DMS53 treated with DMSO at 0.1 percent for 48 hours (cell line): ENCODE measurements around the gene ARID5B.
A peak's percentile ranks its signal among the peaks of the same experiment; 100 is the strongest.

Experiments used
- DNase-seq: peaks from one replicate; lab custom pipeline; 2025; ENCODE audit not compliant: unreplicated experiment; lab: John Stamatoyannopoulos, UW

The ARID5B gene

DNA sequence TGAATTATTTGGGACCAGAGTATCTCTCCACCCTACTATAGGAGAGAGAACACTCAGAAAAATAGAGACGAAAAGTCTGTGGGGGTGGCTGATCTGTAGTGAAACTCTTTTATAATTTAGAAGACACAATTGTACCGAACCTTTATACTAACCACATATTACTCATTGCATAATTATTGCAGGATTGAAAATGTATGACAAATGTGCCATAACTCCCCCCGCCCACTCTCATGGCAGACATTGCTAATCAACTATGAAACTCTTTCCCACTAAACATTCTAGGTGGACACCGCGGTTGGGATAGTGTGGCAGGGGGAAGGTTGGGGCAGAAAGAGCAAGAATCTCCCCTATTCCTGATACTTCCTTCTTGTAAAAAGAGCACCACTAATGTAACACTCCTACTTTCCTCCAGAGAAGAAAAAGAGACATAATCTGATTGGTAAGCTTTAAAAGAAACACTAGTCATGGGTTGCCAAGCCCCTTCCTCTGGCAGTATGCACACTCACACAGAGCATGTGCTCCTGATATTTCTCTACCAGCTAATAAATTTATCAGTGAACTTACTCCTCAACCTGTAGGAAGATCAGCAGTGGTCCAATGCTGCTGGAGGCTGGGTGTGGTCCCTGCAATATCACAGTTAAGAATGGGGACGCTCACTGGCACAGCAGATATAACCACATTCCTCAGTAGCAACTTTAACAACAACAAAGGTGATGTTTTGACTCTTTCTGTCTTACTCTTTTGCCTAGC is 18.7 kb upstream of the ARID5B start:
- no peak for DNase-seq

- no peak for DNase-seq
Measured at GRCh38 chr10:61883371-61884025, 18.0 kb upstream of the ARID5B start.

DNA sequence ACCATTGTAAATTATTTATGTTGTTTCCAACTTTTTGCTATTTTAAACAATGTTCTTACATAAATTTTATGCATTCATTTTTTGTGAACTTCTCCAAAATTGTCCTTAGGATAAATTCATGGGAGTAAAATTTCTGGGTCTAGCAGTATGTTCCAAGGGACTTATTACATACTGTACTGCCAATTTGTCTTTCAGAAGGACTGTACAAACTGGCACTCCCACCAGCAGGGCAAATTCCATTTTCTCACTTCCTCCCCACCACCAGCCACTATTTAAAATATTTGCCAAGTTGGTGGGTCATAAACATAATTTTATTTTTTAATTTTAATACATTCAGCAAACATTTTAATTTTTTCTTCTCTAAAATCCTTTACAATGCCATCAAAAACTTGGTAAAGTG is 13.7 kb upstream of the ARID5B start:
- no peak for DNase-seq

GRCh38 chr10:61888744-61889143 is 12.8 kb upstream of the ARID5B start:
- DNase-seq: no peak

DNA sequence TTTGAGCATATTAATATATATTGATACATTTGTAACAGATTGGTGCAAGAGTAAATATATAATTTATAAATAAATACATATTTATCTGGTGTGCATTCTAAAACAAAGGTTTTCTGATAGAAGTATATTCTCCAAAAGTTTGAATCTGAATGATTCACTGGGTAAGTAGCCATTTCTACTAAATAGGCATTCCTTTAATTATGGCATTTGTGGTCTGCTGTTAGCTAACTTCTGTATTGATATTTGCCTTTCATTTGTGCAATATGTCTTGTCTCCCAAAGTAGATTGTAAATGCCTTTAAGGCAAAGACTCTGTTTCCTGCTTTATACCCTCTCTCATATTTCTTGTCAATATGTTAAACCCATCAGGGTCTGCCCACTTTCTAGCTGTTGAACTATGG is 11.1 kb upstream of the ARID5B start:
- no peak for DNase-seq

DNA sequence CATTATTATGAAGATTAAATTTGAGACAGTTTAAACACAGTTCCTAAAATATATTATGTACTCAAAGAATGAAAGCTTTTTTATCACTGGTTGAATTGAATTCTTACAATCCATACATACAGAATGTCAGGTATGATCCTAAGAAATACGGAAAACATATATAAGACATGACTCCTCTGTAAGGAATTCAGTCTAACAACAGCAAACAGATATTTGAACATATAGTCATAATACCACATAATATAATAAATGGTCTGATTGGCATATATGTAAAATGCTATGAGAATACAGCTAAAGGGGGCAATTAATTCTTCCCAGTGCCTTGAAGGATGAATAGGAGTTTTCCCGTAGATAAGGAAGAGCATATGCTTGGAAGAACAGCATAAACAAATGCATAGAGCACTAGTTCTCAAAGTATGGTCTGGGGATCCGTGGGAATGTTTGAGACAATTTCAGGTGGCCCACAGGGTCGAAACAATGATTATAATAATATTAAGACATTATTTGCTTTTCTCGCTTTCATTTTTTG is 10.6 kb upstream of the ARID5B start:
- DNase-seq: no peak

GRCh38 chr10:61891906-61892585 is 9.5 kb upstream of the ARID5B start:
- no peak for DNase-seq

DNA sequence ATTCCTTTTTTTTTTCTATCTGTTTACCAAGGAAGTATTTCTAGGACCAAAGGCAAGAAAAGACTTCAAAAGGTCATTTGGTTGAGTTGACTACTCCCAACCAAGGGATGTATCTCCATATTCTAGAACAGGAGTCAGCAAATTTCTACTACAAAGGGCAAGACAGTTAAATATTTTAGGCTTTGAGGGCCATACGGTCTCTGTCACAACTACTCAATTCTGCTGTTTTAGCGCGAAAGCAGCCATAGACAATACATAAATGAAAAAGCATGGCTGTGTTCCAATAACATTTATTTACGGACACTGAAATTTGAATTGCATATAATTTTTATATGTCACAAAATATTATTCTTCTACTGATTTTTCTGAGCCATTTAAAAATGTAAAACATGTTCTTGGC is 8.5 kb upstream of the ARID5B start:
- DNase-seq: no peak

DNA sequence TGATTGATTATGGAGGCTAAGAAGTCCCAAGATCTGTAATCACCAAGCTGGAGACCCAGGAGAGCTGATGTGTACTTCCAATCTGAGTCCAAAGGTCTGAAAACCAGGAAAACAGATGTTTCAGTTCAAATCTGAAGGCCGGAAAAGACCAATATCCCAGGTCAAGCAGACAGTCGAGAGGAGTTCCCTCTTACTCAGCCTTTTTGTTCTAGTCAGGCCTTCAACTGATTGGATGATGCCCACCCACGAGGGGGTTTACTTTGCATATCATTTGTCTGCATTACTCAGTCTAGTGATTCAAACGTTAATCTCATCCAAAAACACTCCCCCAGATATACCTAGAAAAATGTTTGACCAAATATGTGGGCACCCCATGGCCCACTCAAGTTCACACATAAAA is 7.4 kb upstream of the ARID5B start:
- DNase-seq: no peak

DNA sequence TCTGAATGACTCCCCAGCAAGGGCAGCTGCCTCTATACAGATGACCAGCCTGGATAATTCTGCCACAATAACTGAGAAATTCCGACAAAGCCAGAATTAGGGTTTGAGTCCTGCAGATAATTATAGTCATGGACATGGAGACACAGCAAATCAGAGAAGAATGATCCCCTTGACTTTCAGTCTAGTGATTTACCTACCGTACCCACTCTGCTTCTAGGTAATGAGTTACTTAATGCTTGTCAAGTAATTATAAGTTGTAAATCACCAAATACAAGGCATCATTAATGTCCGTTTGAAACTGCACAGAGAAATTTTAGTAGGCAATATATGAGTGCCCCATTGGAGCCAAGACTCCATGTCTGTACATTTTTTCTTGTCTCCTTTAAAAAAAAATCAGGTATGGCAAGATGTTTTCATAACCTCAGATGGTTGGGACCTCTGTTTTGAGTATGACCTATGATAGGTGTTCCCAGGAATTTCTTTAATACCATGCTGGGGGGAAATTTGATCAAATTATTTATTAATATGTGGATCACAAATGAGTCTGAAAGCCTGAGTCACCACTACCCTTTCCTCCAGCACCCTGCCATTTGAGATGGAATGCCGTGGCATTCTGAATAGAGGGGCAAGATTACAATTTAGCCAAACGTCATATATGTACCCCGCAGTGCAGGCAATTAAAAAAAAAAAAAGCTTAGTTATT is 5.5 kb upstream of the ARID5B start:
- DNase-seq: no peak

- DNase-seq: peak; percentile 72
Measured at GRCh38 chr10:61896854-61897661, 4.4 kb upstream of the ARID5B start.

DNA sequence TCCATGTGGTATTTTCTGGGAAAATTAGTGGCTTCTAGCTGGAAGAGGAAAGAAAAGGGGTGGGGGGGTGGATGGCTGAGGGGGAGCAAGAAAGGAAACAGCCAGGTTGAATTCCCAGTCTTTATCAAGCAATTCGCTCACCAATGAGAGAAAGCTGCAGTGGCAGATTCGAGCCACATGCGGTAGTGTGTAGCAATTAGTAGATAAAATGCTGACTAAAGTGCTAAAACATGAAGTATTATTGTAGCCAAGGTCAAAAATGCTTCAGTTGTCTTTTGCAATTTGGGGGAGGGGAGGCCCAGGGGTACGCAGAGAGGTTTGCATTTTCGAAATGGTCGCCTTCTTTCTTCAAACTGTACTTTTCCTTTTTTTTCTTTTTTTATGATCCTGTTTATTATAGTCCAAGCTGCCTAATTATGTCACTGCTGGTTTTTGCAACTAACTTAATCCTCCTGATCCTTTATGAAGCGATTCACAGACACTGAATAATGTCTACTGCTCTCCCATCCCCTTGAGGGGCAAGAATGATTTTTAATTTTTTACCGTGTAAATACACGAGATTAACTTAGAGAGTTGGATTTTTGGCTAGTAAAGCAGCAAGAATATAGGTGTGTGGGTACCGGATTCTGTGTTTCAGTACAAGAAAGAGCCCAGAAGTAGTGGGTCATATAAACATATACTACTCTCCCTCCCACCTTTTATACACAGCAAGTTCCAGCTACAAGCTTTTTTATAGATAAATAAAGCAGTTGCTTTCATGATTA is 3.6 kb upstream of the ARID5B start:
- DNase-seq: peak; percentile 25

GRCh38 chr10:61898435-61898778 is 3.1 kb upstream of the ARID5B start:
- DNase-seq: no peak

DNA sequence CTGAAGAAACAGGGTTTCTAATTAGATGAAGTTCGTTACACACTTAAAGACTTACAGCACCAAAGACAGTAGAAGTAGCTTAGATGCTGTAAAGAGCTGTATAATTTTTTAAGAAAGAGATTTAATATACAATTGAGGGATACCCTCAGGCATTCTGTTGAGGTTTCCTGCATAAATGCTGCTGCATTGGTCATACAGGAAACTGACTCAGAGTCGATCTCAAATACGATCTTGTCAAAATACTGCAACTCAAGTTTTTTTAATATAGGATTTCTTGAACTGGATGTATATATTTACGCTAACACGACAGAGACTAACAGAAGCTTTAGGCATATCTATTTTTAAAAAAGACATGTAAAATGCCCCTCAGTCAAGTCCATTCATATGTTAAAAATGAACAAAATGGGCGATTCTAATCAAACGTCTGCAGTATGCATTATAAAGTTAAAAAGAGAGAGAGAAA is 2.4 kb upstream of the ARID5B start:
- no peak for DNase-seq

- no peak for DNase-seq
Measured at GRCh38 chr10:61899663-61899996, 1.9 kb upstream of the ARID5B start.

DNA sequence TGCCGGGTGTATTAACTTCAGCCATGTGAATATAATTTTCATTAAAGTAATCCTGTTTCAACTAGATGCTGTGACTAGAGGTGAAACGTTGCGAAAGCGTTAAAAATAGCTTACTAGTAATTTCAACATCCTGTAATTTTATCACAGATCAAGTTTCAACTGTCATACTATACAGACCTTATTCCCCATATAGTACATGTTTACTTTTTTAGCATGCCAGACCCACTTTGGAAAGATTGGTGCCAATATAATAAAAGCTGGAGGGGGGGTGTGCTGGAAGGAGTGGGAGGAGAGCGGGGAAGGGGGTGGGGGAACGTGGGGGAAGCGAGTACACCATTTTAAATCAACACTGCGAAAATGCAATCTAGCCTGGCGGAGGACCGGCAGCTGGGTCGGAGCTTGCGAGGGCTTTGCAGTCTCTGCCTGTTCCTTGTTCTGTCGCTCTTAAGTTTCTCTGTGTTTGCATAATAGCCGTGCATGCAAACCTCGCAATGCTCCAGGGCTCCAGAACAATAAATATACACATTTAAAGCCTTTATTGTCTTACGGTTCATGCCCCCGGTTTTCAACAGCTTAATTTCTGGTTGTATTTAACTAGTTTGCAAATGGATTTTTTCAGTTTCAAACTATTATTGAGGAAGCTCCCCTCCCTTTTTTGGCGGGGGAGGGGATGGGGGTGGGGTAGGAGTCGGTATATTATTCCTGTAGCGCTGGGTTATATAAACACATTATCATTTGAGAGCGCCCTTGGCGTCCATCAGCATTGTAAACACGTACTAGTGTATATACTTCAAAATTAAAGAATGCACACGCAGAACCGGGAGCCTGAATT is 1.3 kb upstream of the ARID5B start:
- DNase-seq: peak; percentile 77

- DNase-seq: peak; percentile 42
Measured at GRCh38 chr10:61901829-61902444, 438 bp downstream of the ARID5B start.

DNA sequence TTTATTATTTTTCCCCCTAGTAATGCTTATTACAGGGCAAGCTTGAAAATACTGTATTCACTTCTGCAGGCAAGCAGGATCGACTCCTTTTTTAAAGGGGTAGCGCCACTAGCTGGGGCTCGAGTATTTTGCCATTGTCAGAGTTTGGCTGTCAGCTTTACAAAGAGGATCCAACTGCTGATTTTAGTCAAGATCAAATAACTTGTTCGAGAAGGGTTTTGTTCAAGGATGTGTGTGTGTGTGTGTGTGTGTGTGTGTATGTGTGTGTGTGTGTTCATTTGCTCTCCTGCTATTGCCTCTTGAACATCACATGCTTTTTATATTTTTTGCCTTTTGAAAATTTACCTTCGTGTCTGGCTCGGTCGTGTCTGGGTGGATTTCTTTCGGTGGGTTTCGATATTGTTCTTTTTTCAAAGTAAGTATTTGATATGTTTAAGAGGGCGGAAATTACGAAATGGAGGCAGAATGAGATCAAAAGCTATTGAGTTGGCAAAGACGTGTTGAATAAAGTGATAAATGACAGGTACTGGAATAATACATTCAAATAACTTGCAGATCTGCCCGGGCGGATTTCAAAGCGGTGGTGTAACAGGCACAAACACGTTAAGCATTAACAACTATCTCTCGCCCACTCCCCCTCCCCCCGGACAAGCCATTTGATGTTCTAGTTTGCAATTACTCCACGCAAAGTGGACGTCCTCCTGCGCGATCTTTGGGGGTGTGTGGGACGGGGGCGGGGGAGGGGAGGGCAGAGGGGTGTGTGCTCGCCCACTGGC is 1.1 kb downstream of the ARID5B start:
- peak; percentile 64 for DNase-seq
